H4 (cell line): ENCODE results near the gene ASIC3. TPM values are rescaled to one million over a fixed set of nuclear protein-coding genes. Genes with fewer than 3 reads are reported as not detected.

Experiments used
- total RNA-seq: library from RNA; depleted of rRNA; stranded (reverse); fragments of >200 nt; shearing (Covaris generic); gene quantifications from 2 replicates; pipeline ENCODE4 v1.2.3, GENCODE V29; 2014; rRNA removed

Gene ASIC3
- total RNA-seq, 1 experiment from 2014 or later: 0.10 TPM

Other genes with a start within 250 kb of the ASIC3 start
- gene TMEM176B, start 248.2 kb upstream of the ASIC3 start, total RNA-seq: 0.27 and 0.76 TPM in 2 replicates
- not detected in 2 replicates for gene TMEM176A, start 247.8 kb upstream of the ASIC3 start, total RNA-seq
- 0.31 TPM in 1 of 2 replicates, not detected in the other for gene AOC1, start 196.0 kb upstream of the ASIC3 start, total RNA-seq
- 0.58 and 0.84 TPM in 2 replicates for gene KCNH2, start 70.2 kb upstream of the ASIC3 start, total RNA-seq
- gene NOS3, start 57.5 kb upstream of the ASIC3 start, total RNA-seq: 0.29 and 0.60 TPM in 2 replicates
- 0.17 TPM in 1 of 2 replicates, not detected in the other for gene ATG9B, start 24.0 kb upstream of the ASIC3 start, total RNA-seq
- 25.2 and 26.5 TPM in 2 replicates for gene ABCB8, start 20.1 kb upstream of the ASIC3 start, total RNA-seq
- gene CDK5, start 9.4 kb downstream of the ASIC3 start, total RNA-seq: 43.8 and 46.0 TPM in 2 replicates
- gene SLC4A2, start 11.1 kb downstream of the ASIC3 start, total RNA-seq: 61.6 and 82.9 TPM in 2 replicates
- gene FASTK, start 32.3 kb downstream of the ASIC3 start, total RNA-seq: 70.0 and 100 TPM in 2 replicates
- 37.1 and 37.3 TPM in 2 replicates for gene TMUB1, start 35.0 kb downstream of the ASIC3 start, total RNA-seq
- 26.1 and 36.6 TPM in 2 replicates for gene AGAP3, start 37.9 kb downstream of the ASIC3 start, total RNA-seq
- gene GBX1, start 119.2 kb downstream of the ASIC3 start, total RNA-seq: not detected in 2 replicates
- gene ASB10, start 138.7 kb downstream of the ASIC3 start, total RNA-seq: not detected in 2 replicates
- 0.64 TPM in 1 of 2 replicates, not detected in the other for gene H2BK1, start 162.0 kb downstream of the ASIC3 start, total RNA-seq
- 88.1 and 92.4 TPM in 2 replicates for gene ABCF2, start 178.7 kb downstream of the ASIC3 start, total RNA-seq
- gene CHPF2, start 184.0 kb downstream of the ASIC3 start, total RNA-seq: 26.0 and 32.9 TPM in 2 replicates
- 35.5 and 35.9 TPM in 2 replicates for gene SMARCD3, start 200.2 kb downstream of the ASIC3 start, total RNA-seq